GM12878 (cell line): ENCODE results near the gene LARP4. TPM values are rescaled to one million over a fixed set of nuclear protein-coding genes. Genes with fewer than 3 reads are reported as not detected.

Experiments used
- ATAC-seq: fragments of 200-7000 bp; cut with Tn5 transposase; 3 replicates; pipeline ENCODE4 v1.9.1; 2020; ENCODE audit warnings: mild to moderate bottlenecking, moderate library complexity
- BruUV-seq: library from RNA; stranded (reverse); fragments of 400-500 nt; replicated peaks from 2 replicates; lab custom pipeline; 2021; lab: Mats Ljungman, UMichigan
- CTCF ChIA-PET: fragments of 300-600 bp; sonication (Branson Sonifier 250); formaldehyde crosslinking; extraction: SDS; loops from one replicate; lab custom pipeline; 2021; ENCODE audit warnings: inconsistent platforms; lab: Yijun Ruan, JAX
- POLR2A ChIA-PET: fragments of 350-600 bp; formaldehyde crosslinking; extraction: SDS; loops from one replicate; lab custom pipeline; 2021; ENCODE audit warnings: inconsistent platforms; lab: Charles Lee
- RAD21 ChIA-PET: fragments of 300-600 bp; sonication (Branson Sonifier 250); formaldehyde crosslinking; loops from one replicate; lab custom pipeline; 2023; ENCODE audit warnings: antibody characterized with exemption; ENCODE audit not compliant: unreplicated experiment; lab: Charles Lee
- SMC1A ChIA-PET: fragments of 300-600 bp; sonication (Branson Sonifier 250); formaldehyde crosslinking; loops from one replicate; lab custom pipeline; 2023; ENCODE audit not compliant: unreplicated experiment, uncharacterized antibody; lab: Charles Lee
- DNase-seq: peaks from one replicate; pipeline ENCODE4 v3.0.0-alpha.2; 2011; ENCODE audit warnings: low read depth, low spot score
- FAIRE-seq: peaks from 3 replicates; lab custom pipeline; 2011; peaks lifted over from hg19 to GRCh38; lab: Jason Lieb, UNC
- H2AFZ ChIP-seq: 2 replicates; pipeline ENCODE4 v1.6.0; 2011; ENCODE audit warnings: low read depth, low read length, control low read depth; ENCODE audit not compliant: control insufficient read depth
- H3K27ac ChIP-seq: 2 replicates; pipeline ENCODE4 v1.5.1; 2011; ENCODE audit warnings: control low read depth; ENCODE audit not compliant: control insufficient read depth, insufficient read depth
- H3K27me3 ChIP-seq, 2 experiments: replicated peaks in 1 of 2; 2 replicates each; pipeline versions ENCODE4 v1.6.0 to v1.6.1; 2011; ENCODE audit warnings: low read length in 1 of 2; ENCODE audit not compliant: control insufficient read depth in 2 of 2, insufficient read depth in 2 of 2
- H3K36me3 ChIP-seq, 2 experiments: 2 replicates each; pipeline ENCODE4 v1.5.1; 2011; ENCODE audit warnings: low read length in 1 of 2; ENCODE audit not compliant: control insufficient read depth in 2 of 2, insufficient read depth in 2 of 2
- H3K4me1 ChIP-seq: 2 replicates; pipeline ENCODE4 v1.6.1; 2011; ENCODE audit warnings: mild to moderate bottlenecking, low read length, moderate library complexity, mixed read lengths; ENCODE audit not compliant: control insufficient read depth, insufficient read depth
- H3K4me2 ChIP-seq: 2 replicates; pipeline ENCODE4 v1.6.0; 2011; ENCODE audit warnings: control low read depth; ENCODE audit not compliant: control insufficient read depth, insufficient read depth
- H3K4me3 ChIP-seq: fragments of 200-600 bp; sonication (generic); 2 replicates; pipeline ENCODE4 v1.5.1; 2016
- H3K79me2 ChIP-seq: 2 replicates; pipeline ENCODE4 v1.6.0; 2011; ENCODE audit warnings: low read length; ENCODE audit not compliant: control insufficient read depth, insufficient read depth
- H3K9ac ChIP-seq: 2 replicates; pipeline ENCODE4 v1.8.0; 2011; ENCODE audit warnings: low read length, control low read depth, mixed read lengths; ENCODE audit not compliant: control insufficient read depth, insufficient read depth
- H3K9me3 ChIP-seq: replicated peaks from 3 replicates; pipeline ENCODE4 v1.5.1; 2011; ENCODE audit warnings: mild to moderate bottlenecking, low read length; ENCODE audit not compliant: control insufficient read depth, insufficient read depth
- H4K20me1 ChIP-seq: 2 replicates; pipeline ENCODE4 v1.6.0; 2011; ENCODE audit not compliant: control insufficient read depth, insufficient read depth
- CHD2 ChIP-seq: IDR thresholded peaks from 2 replicates; pipeline ENCODE4 v1.6.1; 2011; ENCODE audit warnings: low read depth, low read length, improper control_type of control experiment, borderline replicate concordance
- JUNB ChIP-seq: IDR thresholded peaks from 2 replicates; pipeline ENCODE4 v1.6.1; 2016; ENCODE audit warnings: antibody characterized with exemption, mild to moderate bottlenecking
- MYC ChIP-seq: IDR thresholded peaks from 2 replicates; pipeline ENCODE4 v1.6.1; 2011; ENCODE audit warnings: mild to moderate bottlenecking, low read length, moderate library complexity, inconsistent platforms; ENCODE audit not compliant: insufficient read depth, insufficient replicate concordance, insufficient read length, severe bottlenecking
- NBN ChIP-seq: fragments of 450-650 bp; IDR thresholded peaks from 2 replicates; pipeline ENCODE4 v1.6.1; 2016
- NFIC ChIP-seq: IDR thresholded peaks from 2 replicates; pipeline ENCODE4 v1.6.1; 2012; ENCODE audit warnings: low read depth, mild to moderate bottlenecking, inconsistent platforms, low read length, moderate library complexity
- RUNX3 ChIP-seq: IDR thresholded peaks from 2 replicates; pipeline ENCODE4 v1.6.1; 2012; ENCODE audit warnings: low read length, inconsistent platforms
- TAF1 ChIP-seq: IDR thresholded peaks from 2 replicates; pipeline ENCODE4 v1.6.1; 2011; ENCODE audit warnings: mild to moderate bottlenecking, low read depth, low read length, borderline replicate concordance
- WRNIP1 ChIP-seq: IDR thresholded peaks from 2 replicates; pipeline ENCODE4 v1.6.1; 2011; ENCODE audit warnings: low read depth, low read length, improper control_type of control experiment, borderline replicate concordance
- WGBS: methylation state at CpG from one replicate; pipeline ENCODE4 v1.1.6; 2016; ENCODE audit warnings: low lambda C conversion rate; ENCODE audit not compliant: insufficient replicate concordance, insufficient coverage; ENCODE audit errors: missing lambda C conversion rate; 5-methylcytosine and 5-hydroxymethylcytosine counted together
- in situ Hi-C: fragments of 300-500 bp; cut with MboI; formaldehyde crosslinking; loops from 9 replicates; pipeline ENCODE4 v1.14.3; 2018; ENCODE audit warnings: mixed read lengths
- intact Hi-C: fragments of 100-400 bp; cut with micrococcal nuclease; formaldehyde crosslinking; loops from one replicate; pipeline ENCODE4 v1.14.2; 2022; ENCODE audit not compliant: unreplicated experiment
- polyA plus RNA-seq, 11 experiments: library from polyadenylated mRNA; depleted of rRNA in 4 of 11; unstranded in 6 of 11; stranded (reverse) in 5 of 11; fragments of >200 nt; fragmentation: Nextera tagmentation in 4 of 11; fragmentation: Illumina TruSeq in 1 of 11; extraction: Ambion mirVana in 4 of 11; extraction: Trizol in 1 of 11; gene quantifications; 1 replicate in 1 of 11; 2 replicates in 10 of 11; pipeline versions ENCODE4 v1.2.1 to v1.2.3, GENCODE V29; 2011 to 2016; ENCODE audit warnings: inconsistent platforms in 2 of 11, missing spikeins in 2 of 11, low read depth in 1 of 11
- total RNA-seq, 4 experiments: library from RNA; depleted of rRNA in 3 of 4; stranded (reverse); fragments of >200 nt in 3 of 4; fragmentation: Illumina TruSeq in 1 of 4; extraction: Trizol in 1 of 4; gene quantifications; 2 replicates each; pipeline versions ENCODE4 v1.2.1 to v1.2.3, GENCODE V29; 2013 to 2021
- TF ChIP-seq, protein P1 (sequence below): fragments of 450-650 bp; formaldehyde crosslinking; IDR thresholded peaks from 2 replicates; pipeline ENCODE4 v1.4.0; 2022; ENCODE audit warnings: mild to moderate bottlenecking, moderate library complexity
- TF ChIP-seq, protein P2 (sequence below): fragments of 450-650 bp; IDR thresholded peaks from 2 replicates; pipeline ENCODE4 v1.6.1; 2017; ENCODE audit warnings: mild to moderate bottlenecking

Gene LARP4
- total and polyA plus RNA-seq, 10 of the 15 experiments (the other 5 are each of a cell fraction or from before 2014, with no cell fraction given), result 24.1 to 72.6 (median 35.6) TPM

DNA sequence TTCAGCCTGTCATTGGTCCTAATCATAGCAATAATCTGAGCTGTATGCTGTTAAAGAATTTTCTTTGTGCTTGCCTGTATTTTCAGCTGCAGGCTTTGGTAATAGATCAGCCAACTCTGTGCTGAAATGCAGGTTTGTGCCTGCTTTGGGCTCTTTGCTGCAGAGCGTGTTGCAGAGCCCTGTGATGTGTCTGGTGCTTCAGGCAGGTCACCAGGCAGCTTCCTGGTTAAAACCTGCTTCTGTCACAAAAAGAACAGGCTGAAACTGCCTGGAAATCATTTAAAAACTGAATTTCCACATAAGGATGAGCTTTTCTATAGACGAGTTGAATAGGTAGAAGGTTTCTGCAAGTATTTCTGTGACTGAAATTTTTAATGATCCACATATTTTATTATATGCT, 107.2 kb downstream of the LARP4 start:
- TF ChIP-seq NFIC, result no peak
- H3K9ac ChIP-seq, result peak overlapping the region; percentile 30
- intact Hi-C loops, result loop anchor here (5.0 kb wide), 1 partner anchor 34 kb away; no protein-coding TSS in a partner anchor
- H3K4me3 ChIP-seq, result peak overlapping the region; percentile 96
- RAD21 ChIA-PET, result interaction anchor here (0.9 to 8.6 kb wide), 20 partner anchors 8 to 518 kb away, joined by 3 to 179 read pairs (median 11); partner anchors contain the start of genes ATF1 and SLC11A2
- peak overlapping the region; percentile 88 for H3K4me2 ChIP-seq
- no peaks in the 10 kb centered on the region for H3K9me3 ChIP-seq
- SMC1A ChIA-PET, result interaction anchor here (0.6 to 12.5 kb wide), 26 partner anchors 11 to 763 kb away, joined by 3 to 227 read pairs (median 10); partner anchors contain the start of gene ATF1
- POLR2A ChIA-PET, result interaction anchor here (0.7 to 6.4 kb wide), 12 partner anchors 11 to 396 kb away, joined by 3 to 58 read pairs (median 6); partner anchors contain the start of gene COX14
- FAIRE-seq, result no peak
- CTCF ChIA-PET, result interaction anchor here (0.5 to 8.7 kb wide), 17 partner anchors 11 to 574 kb away, joined by 3 to 181 read pairs (median 5); no protein-coding TSS in a partner anchor
- no TSS peak for BruUV-seq
- ATAC-seq, result peak; percentile 21
- H4K20me1 ChIP-seq, result no peaks in the 10 kb centered on the region
- H3K27me3 ChIP-seq, result no peaks in the 10 kb centered on the region
- no peaks in the 10 kb centered on the region for H3K36me3 ChIP-seq
- H2AFZ ChIP-seq, result no peak overlapping the region
- peaks cover 76% of the 10 kb centered on the region for H3K79me2 ChIP-seq
- DNase-seq, result no peak
- H3K4me1 ChIP-seq, result peaks cover 22% of the 10 kb centered on the region
- WGBS, result 19% methylated on average over 2 of the region's 2 CpGs
- in situ Hi-C loops, result loop anchor here (5.0 kb wide), 1 partner anchor 129 kb away; no protein-coding TSS in a partner anchor
- no peak overlapping the region for H3K27ac ChIP-seq

DNA sequence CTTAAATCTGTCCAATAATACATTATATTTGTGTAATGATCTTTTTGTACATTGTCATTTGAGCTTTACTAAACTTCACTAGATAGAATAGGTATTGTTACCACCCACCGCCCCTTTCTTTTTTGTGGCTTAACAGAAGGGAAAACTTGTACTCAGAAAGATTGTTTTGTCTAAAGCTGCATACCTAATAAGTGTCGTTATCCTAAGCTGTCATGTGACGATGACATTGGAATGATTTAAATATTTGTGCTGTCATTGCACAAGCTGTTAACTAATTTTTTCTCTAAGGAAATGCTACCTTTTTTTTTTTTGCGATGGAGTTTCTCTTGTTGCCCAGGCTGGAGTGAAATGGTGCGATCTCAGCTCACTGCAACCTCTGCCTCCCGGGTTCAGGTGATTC, 107.7 kb downstream of the LARP4 start:
- TF ChIP-seq NBN, result no peak
- TF ChIP-seq CHD2, result no peak
- TF ChIP-seq MYC, result no peak
- TF ChIP-seq WRNIP1, result no peak
- no peak for TF ChIP-seq RUNX3
- no peak for TF ChIP-seq TAF1
- TF ChIP-seq, protein P1, sequence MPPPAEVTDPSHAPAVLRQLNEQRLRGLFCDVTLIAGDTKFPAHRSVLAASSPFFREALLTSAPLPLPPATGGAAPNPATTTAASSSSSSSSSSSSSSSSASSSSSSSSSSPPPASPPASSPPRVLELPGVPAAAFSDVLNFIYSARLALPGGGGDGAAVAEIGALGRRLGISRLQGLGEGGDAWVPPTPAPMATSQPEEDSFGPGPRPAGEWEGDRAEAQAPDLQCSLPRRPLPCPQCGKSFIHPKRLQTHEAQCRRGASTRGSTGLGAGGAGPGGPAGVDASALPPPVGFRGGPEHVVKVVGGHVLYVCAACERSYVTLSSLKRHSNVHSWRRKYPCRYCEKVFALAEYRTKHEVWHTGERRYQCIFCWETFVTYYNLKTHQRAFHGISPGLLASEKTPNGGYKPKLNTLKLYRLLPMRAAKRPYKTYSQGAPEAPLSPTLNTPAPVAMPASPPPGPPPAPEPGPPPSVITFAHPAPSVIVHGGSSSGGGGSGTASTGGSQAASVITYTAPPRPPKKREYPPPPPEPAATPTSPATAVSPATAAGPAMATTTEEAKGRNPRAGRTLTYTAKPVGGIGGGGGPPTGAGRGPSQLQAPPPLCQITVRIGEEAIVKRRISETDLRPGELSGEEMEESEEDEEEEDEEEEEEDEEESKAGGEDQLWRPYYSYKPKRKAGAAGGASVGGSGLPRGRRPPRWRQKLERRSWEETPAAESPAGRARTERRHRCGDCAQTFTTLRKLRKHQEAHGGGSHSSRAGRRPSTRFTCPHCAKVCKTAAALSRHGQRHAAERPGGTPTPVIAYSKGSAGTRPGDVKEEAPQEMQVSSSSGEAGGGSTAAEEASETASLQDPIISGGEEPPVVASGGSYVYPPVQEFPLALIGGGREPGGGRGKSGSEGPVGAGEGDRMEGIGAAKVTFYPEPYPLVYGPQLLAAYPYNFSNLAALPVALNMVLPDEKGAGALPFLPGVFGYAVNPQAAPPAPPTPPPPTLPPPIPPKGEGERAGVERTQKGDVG (CRISPR knock-in tag), result no peak
- TF ChIP-seq JUNB, result no peak
- TF ChIP-seq, protein P2, sequence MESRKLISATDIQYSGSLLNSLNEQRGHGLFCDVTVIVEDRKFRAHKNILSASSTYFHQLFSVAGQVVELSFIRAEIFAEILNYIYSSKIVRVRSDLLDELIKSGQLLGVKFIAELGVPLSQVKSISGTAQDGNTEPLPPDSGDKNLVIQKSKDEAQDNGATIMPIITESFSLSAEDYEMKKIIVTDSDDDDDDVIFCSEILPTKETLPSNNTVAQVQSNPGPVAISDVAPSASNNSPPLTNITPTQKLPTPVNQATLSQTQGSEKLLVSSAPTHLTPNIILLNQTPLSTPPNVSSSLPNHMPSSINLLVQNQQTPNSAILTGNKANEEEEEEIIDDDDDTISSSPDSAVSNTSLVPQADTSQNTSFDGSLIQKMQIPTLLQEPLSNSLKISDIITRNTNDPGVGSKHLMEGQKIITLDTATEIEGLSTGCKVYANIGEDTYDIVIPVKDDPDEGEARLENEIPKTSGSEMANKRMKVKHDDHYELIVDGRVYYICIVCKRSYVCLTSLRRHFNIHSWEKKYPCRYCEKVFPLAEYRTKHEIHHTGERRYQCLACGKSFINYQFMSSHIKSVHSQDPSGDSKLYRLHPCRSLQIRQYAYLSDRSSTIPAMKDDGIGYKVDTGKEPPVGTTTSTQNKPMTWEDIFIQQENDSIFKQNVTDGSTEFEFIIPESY, result no peak
- no peaks in the 10 kb centered on the region for H3K27me3 ChIP-seq
- RAD21 ChIA-PET, result interaction anchor here (0.6 to 8.6 kb wide), 19 partner anchors 11 to 518 kb away, joined by 3 to 179 read pairs (median 10); partner anchors contain the start of gene SLC11A2
- peak overlapping the region; percentile 96 for H3K4me3 ChIP-seq
- FAIRE-seq (no peak), ATAC-seq (no peak), DNase-seq (no peak)
- BruUV-seq, result no TSS peak
- peaks cover 81% of the 10 kb centered on the region for H3K79me2 ChIP-seq
- WGBS, result 76% methylated on average over 6 of the region's 6 CpGs
- no peak overlapping the region; the same call in 1 of the 2 replicates for H3K9ac ChIP-seq
- peak overlapping the region; percentile 88 for H3K4me2 ChIP-seq
- no peak overlapping the region; the same call in none of the 2 replicates for H3K27ac ChIP-seq
- H3K9me3 ChIP-seq, result no peaks in the 10 kb centered on the region
- peaks cover 26% of the 10 kb centered on the region for H3K4me1 ChIP-seq
- H3K36me3 ChIP-seq, result no peaks in the 10 kb centered on the region
- no peak overlapping the region for H2AFZ ChIP-seq
- intact Hi-C loops (loop anchor here (5.0 kb wide), 1 partner anchor 34 kb away; no protein-coding TSS in a partner anchor), in situ Hi-C loops (loop anchor here (5.0 kb wide), 1 partner anchor 129 kb away; no protein-coding TSS in a partner anchor)
- no peaks in the 10 kb centered on the region for H4K20me1 ChIP-seq
- POLR2A ChIA-PET, result interaction anchor here (0.7 to 6.4 kb wide), 11 partner anchors 11 to 397 kb away, joined by 3 to 58 read pairs (median 7); partner anchors contain the start of gene COX14
- CTCF ChIA-PET, result interaction anchor here (0.5 to 8.7 kb wide), 19 partner anchors 10 to 832 kb away, joined by 3 to 181 read pairs (median 5); no protein-coding TSS in a partner anchor
- SMC1A ChIA-PET, result interaction anchor here (0.6 to 12.5 kb wide), 30 partner anchors 11 to 762 kb away, joined by 3 to 227 read pairs (median 8); partner anchors contain the start of gene ATF1
